ENCODE measurements around the gene KRTAP23-1.

The KRTAP23-1 gene

DNA sequence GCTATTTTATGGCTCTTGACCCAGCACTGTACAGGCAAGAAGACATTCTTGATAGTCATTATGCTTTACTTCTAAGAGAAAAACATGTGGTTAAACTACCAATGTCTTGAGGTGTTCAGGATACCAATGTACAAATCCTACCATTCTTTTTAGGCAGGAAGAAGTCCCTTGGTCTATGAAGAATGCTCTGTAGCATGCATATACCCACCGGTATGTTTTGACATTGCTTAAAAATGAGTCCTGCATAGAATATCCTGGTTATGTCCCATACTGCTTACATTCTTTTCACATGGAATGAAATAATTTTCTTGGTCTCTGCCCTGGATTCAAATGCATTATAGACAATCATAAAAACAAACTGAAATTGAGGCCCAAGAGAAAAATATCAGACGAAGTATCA lies 15.7 kb downstream of the KRTAP23-1 start:
- Histone ChIP-seq H3K4ac (ENCODE audit: low read depth, low read length) (no peak overlapping the region), H3K9ac (ENCODE audit: low read length) (no peak overlapping the region), H4K5ac (ENCODE audit: low read length) (no peak overlapping the region), H3K79me2 (ENCODE audit: control insufficient read depth, insufficient read depth, low read length) (no peaks in the 10 kb centered on the region), H3K79me1 (ENCODE audit: low read length) (no peaks in the 10 kb centered on the region), H3K4me3 (ENCODE audit: low read length) (no peak overlapping the region), H2BK5ac (ENCODE audit: low read length) (no peak overlapping the region), H2BK120ac (ENCODE audit: low read depth, low read length) (no peak overlapping the region), H2AK5ac (ENCODE audit: low read length) (no peak overlapping the region), H3K56ac (ENCODE audit: low read length) (no peak overlapping the region), H3K23ac (ENCODE audit: low read length) (no peak overlapping the region), H3K27ac (ENCODE audit: low read depth, low read length) (no peak overlapping the region), H3K27me3 (ENCODE audit: insufficient read depth, low read length, poor library complexity) (no peaks in the 10 kb centered on the region), H2BK15ac (replicated peaks; ENCODE audit: low read depth) (no peak overlapping the region), H3K4me2 (ENCODE audit: low read length) (no peak overlapping the region), H3K4me1 (ENCODE audit: control insufficient read depth, low read depth, low read length) (no peaks in the 10 kb centered on the region), H3K18ac (ENCODE audit: low read length) (no peak overlapping the region), H3K36me3 (ENCODE audit: control insufficient read depth, insufficient read depth, low read length) (no peaks in the 10 kb centered on the region), H4K8ac (ENCODE audit: low read depth, low read length) (no peak overlapping the region)
- DNase-seq = no peak
- no CpG with 5 or more reads among the region's 2 CpGs for WGBS (ENCODE audit: extremely low coverage, insufficient coverage, low lambda C conversion rate)

DNA sequence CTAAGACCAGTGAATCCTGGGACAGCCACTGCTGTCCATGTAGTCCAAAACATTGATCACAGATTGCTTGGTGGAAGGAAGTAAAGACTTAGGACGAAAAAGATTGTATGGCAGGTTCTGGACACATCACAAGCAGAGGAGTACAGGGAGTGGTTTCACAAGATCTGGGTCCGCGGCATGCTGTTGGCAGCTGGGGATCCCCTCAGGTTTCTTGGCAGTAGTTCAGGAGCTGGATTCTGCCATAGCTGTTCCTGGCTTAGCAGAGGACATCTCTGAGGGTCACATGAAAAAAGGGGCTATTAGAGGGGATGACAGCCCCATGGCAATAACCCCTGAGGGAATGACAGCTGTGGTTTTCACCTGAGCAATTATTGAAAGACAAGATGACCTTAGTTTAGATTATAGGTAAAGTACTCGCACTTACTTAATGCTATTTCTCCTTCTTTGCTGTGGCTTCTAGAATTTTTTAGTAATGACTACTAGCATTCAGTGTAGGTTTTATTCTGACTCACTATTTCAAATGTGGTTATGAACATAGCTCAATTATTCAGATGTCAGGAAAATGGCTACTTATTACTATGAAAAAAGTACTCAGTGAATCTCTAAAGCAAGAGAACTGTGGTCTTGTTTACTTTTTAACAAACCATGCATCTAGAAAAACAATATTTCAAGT lies 19.1 kb downstream of the KRTAP23-1 start:
- H3K4me1 ChIP-seq (ENCODE audit: control insufficient read depth, low read depth, low read length) = no peaks in the 10 kb centered on the region
- H3K9ac ChIP-seq (ENCODE audit: low read length) = no peak overlapping the region
- no CpG with 5 or more reads among the region's 4 CpGs for WGBS (ENCODE audit: extremely low coverage, insufficient coverage, low lambda C conversion rate)
- no peak overlapping the region for H4K5ac ChIP-seq (ENCODE audit: low read length)
- H2BK120ac ChIP-seq (ENCODE audit: low read depth, low read length) = no peak overlapping the region
- no peak overlapping the region for H3K4me2 ChIP-seq (ENCODE audit: low read length)
- no peak overlapping the region for H3K56ac ChIP-seq (ENCODE audit: low read length)
- no peaks in the 10 kb centered on the region for H3K79me1 ChIP-seq (ENCODE audit: low read length)
- no peak overlapping the region for H3K4ac ChIP-seq (ENCODE audit: low read depth, low read length)
- H3K18ac ChIP-seq (ENCODE audit: low read length) = no peak overlapping the region
- no peak for DNase-seq
- H3K23ac ChIP-seq (ENCODE audit: low read length) = no peak overlapping the region
- H3K4me3 ChIP-seq (ENCODE audit: low read length) = no peak overlapping the region
- no peaks in the 10 kb centered on the region for H3K27me3 ChIP-seq (ENCODE audit: insufficient read depth, low read length, poor library complexity)
- no peaks in the 10 kb centered on the region for H3K36me3 ChIP-seq (ENCODE audit: control insufficient read depth, insufficient read depth, low read length)
- no peak overlapping the region for H2BK5ac ChIP-seq (ENCODE audit: low read length)
- H4K8ac ChIP-seq (ENCODE audit: low read depth, low read length) = no peak overlapping the region
- no peaks in the 10 kb centered on the region for H3K79me2 ChIP-seq (ENCODE audit: control insufficient read depth, insufficient read depth, low read length)
- no peak overlapping the region for H2AK5ac ChIP-seq (ENCODE audit: low read length)
- no peak overlapping the region for H2BK15ac ChIP-seq (replicated peaks; ENCODE audit: low read depth)
- H3K27ac ChIP-seq (ENCODE audit: low read depth, low read length) = no peak overlapping the region

GRCh38 chr21:30326390-30326789 lies 22.0 kb downstream of the KRTAP23-1 start:
- no peak overlapping the region for H3K4ac ChIP-seq (ENCODE audit: low read depth, low read length)
- no peak overlapping the region for H2BK120ac ChIP-seq (ENCODE audit: low read depth, low read length)
- H3K23ac ChIP-seq (ENCODE audit: low read length) = no peak overlapping the region

GRCh38 chr21:30320215-30320614 lies 28.2 kb downstream of the KRTAP23-1 start, which contains the start of gene KRTAP26-1:
TSS of gene KRTAP26-1 (minus strand) at chr21:30320315. CDS start at chr21:30320035, 280 bp downstream.
- Histone ChIP-seq H2AK5ac (ENCODE audit: low read length) (no peak within 1 kb of the TSS), H3K56ac (ENCODE audit: low read length) (no peak within 1 kb of the TSS)

More at GRCh38 chr21:30326390-30326789, 22.0 kb downstream of the KRTAP23-1 start:
- H3K56ac ChIP-seq (ENCODE audit: low read length) = no peak overlapping the region
- H3K4me3 ChIP-seq (ENCODE audit: low read length) = no peak overlapping the region
- DNase-seq = no peak
- H3K27me3 ChIP-seq (ENCODE audit: insufficient read depth, low read length, poor library complexity) = no peaks in the 10 kb centered on the region
- H3K79me2 ChIP-seq (ENCODE audit: control insufficient read depth, insufficient read depth, low read length) = no peaks in the 10 kb centered on the region
- no peak overlapping the region for H2BK15ac ChIP-seq (replicated peaks; ENCODE audit: low read depth)
- no peaks in the 10 kb centered on the region for H3K36me3 ChIP-seq (ENCODE audit: control insufficient read depth, insufficient read depth, low read length)
- H3K79me1 ChIP-seq (ENCODE audit: low read length) = no peaks in the 10 kb centered on the region
- no peak overlapping the region for H3K18ac ChIP-seq (ENCODE audit: low read length)
- no peak overlapping the region for H2AK5ac ChIP-seq (ENCODE audit: low read length)
- H3K9ac ChIP-seq (ENCODE audit: low read length) = no peak overlapping the region
- no peak overlapping the region for H2BK5ac ChIP-seq (ENCODE audit: low read length)
- no peak overlapping the region for H3K4me2 ChIP-seq (ENCODE audit: low read length)
- no peak overlapping the region for H4K8ac ChIP-seq (ENCODE audit: low read depth, low read length)
- no peaks in the 10 kb centered on the region for H3K4me1 ChIP-seq (ENCODE audit: control insufficient read depth, low read depth, low read length)
- no peak overlapping the region for H3K27ac ChIP-seq (ENCODE audit: low read depth, low read length)
- no peak overlapping the region for H4K5ac ChIP-seq (ENCODE audit: low read length)

DNA sequence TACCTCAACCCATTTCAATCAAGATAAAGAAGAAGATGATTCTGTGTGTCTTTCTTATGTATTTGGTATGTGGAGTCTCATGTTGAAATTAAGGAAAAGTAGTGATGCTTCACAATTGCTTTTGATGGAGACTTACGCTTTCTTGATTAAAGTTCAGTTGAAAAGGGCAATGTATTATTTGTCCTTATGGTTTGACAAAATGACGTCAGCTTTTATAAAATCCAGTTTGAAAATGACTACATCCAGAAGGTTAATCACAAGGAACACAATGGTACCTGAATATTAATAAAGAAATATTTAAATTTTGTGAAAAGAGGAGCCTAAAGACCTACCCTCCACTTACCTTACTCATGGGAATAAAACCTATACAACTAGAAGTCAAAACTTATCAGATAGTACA lies 32.7 kb downstream of the KRTAP23-1 start:
- no peak overlapping the region for H3K27ac ChIP-seq (ENCODE audit: low read depth, low read length)
- H2BK5ac ChIP-seq (ENCODE audit: low read length) = no peak overlapping the region
- no peak overlapping the region for H3K4ac ChIP-seq (ENCODE audit: low read depth, low read length)
- no peak overlapping the region for H3K23ac ChIP-seq (ENCODE audit: low read length)
- no peak overlapping the region for H3K56ac ChIP-seq (ENCODE audit: low read length)
- H3K79me2 ChIP-seq (ENCODE audit: control insufficient read depth, insufficient read depth, low read length) = no peaks in the 10 kb centered on the region
- DNase-seq = no peak
- H3K4me1 ChIP-seq (ENCODE audit: control insufficient read depth, low read depth, low read length) = no peaks in the 10 kb centered on the region
- no peak overlapping the region for H2AK5ac ChIP-seq (ENCODE audit: low read length)
- no peak overlapping the region for H4K5ac ChIP-seq (ENCODE audit: low read length)
- WGBS (ENCODE audit: extremely low coverage, insufficient coverage, low lambda C conversion rate) = no CpG with 5 or more reads among the region's 2 CpGs
- no peaks in the 10 kb centered on the region for H3K36me3 ChIP-seq (ENCODE audit: control insufficient read depth, insufficient read depth, low read length)
- H3K9ac ChIP-seq (ENCODE audit: low read length) = no peak overlapping the region
- no peak overlapping the region for H2BK120ac ChIP-seq (ENCODE audit: low read depth, low read length)
- no peak overlapping the region for H3K4me3 ChIP-seq (ENCODE audit: low read length)
- H3K4me2 ChIP-seq (ENCODE audit: low read length) = no peak overlapping the region
- H2BK15ac ChIP-seq (replicated peaks; ENCODE audit: low read depth) = no peak overlapping the region
- H3K18ac ChIP-seq (ENCODE audit: low read length) = no peak overlapping the region
- no peak overlapping the region for H4K8ac ChIP-seq (ENCODE audit: low read depth, low read length)
- H3K79me1 ChIP-seq (ENCODE audit: low read length) = no peaks in the 10 kb centered on the region
- no peaks in the 10 kb centered on the region for H3K27me3 ChIP-seq (ENCODE audit: insufficient read depth, low read length, poor library complexity)

More at GRCh38 chr21:30320215-30320614, 28.2 kb downstream of the KRTAP23-1 start, which contains the start of gene KRTAP26-1:
- Histone ChIP-seq H3K18ac (ENCODE audit: low read length) (no peak within 1 kb of the TSS), H2BK5ac (ENCODE audit: low read length) (no peak within 1 kb of the TSS), H3K4me1 (ENCODE audit: control insufficient read depth, low read depth, low read length) (no peaks in the 10 kb centered on the region), H3K27me3 (ENCODE audit: insufficient read depth, low read length, poor library complexity) (no peaks in the 10 kb centered on the region), H3K79me1 (ENCODE audit: low read length) (no peaks in the 10 kb centered on the region), H3K4me2 (ENCODE audit: low read length) (no peak within 1 kb of the TSS), H4K5ac (ENCODE audit: low read length) (no peak within 1 kb of the TSS), H3K79me2 (ENCODE audit: control insufficient read depth, insufficient read depth, low read length) (no peaks in the 10 kb centered on the region), H3K9ac (ENCODE audit: low read length) (no peak within 1 kb of the TSS), H4K8ac (ENCODE audit: low read depth, low read length) (no peak within 1 kb of the TSS), H3K36me3 (ENCODE audit: control insufficient read depth, insufficient read depth, low read length) (no peaks in the 10 kb centered on the region), H3K4ac (ENCODE audit: low read depth, low read length) (no peak within 1 kb of the TSS), H2BK15ac (replicated peaks; ENCODE audit: low read depth) (no peak within 1 kb of the TSS), H3K23ac (ENCODE audit: low read length) (no peak within 1 kb of the TSS), H2BK120ac (ENCODE audit: low read depth, low read length) (no peak within 1 kb of the TSS), H3K27ac (ENCODE audit: low read depth, low read length) (no peak within 1 kb of the TSS), H3K4me3 (ENCODE audit: low read length) (no peak within 1 kb of the TSS)
- no peak for DNase-seq
- WGBS (ENCODE audit: extremely low coverage, insufficient coverage, low lambda C conversion rate) = no CpG with 5 or more reads among the region's 2 CpGs

DNA sequence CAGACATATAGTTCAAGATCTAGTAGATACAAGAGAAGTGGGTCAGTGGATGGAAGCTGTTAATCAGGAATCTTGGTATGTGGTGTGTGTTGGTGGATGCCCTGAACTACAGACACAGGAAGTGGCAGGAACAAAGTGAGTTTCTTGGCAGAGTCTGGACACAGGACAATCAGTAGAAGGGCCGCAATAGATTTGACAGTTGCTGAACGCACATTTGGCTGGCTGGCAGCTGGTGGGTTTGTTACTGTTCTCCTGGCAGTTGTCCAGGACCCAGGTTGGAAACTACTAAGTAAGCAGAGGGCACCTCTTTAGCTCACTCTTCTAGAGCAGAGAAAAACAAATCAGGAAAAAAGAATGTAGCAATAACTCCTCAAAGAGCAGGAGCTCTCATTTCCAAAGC lies 41.5 kb downstream of the KRTAP23-1 start:
- no peak overlapping the region for H3K4ac ChIP-seq (ENCODE audit: low read depth, low read length)
- H3K27me3 ChIP-seq (ENCODE audit: insufficient read depth, low read length, poor library complexity) = no peaks in the 10 kb centered on the region
- no peak overlapping the region for H3K18ac ChIP-seq (ENCODE audit: low read length)
- no peaks in the 10 kb centered on the region for H3K79me1 ChIP-seq (ENCODE audit: low read length)
- no peaks in the 10 kb centered on the region for H3K79me2 ChIP-seq (ENCODE audit: control insufficient read depth, insufficient read depth, low read length)
- H3K4me2 ChIP-seq (ENCODE audit: low read length) = no peak overlapping the region
- H3K9ac ChIP-seq (ENCODE audit: low read length) = no peak overlapping the region
- no peak overlapping the region for H2BK15ac ChIP-seq (replicated peaks; ENCODE audit: low read depth)
- H3K27ac ChIP-seq (ENCODE audit: low read depth, low read length) = no peak overlapping the region
- no peak overlapping the region for H3K56ac ChIP-seq (ENCODE audit: low read length)
- H3K4me3 ChIP-seq (ENCODE audit: low read length) = no peak overlapping the region
- no CpG with 5 or more reads among the region's 2 CpGs for WGBS (ENCODE audit: extremely low coverage, insufficient coverage, low lambda C conversion rate)
- no peaks in the 10 kb centered on the region for H3K36me3 ChIP-seq (ENCODE audit: control insufficient read depth, insufficient read depth, low read length)
- no peaks in the 10 kb centered on the region for H3K4me1 ChIP-seq (ENCODE audit: control insufficient read depth, low read depth, low read length)
- DNase-seq = no peak
- no peak overlapping the region for H2AK5ac ChIP-seq (ENCODE audit: low read length)
- H4K8ac ChIP-seq (ENCODE audit: low read depth, low read length) = no peak overlapping the region
- no peak overlapping the region for H4K5ac ChIP-seq (ENCODE audit: low read length)
- H2BK5ac ChIP-seq (ENCODE audit: low read length) = no peak overlapping the region
- no peak overlapping the region for H2BK120ac ChIP-seq (ENCODE audit: low read depth, low read length)
- H3K23ac ChIP-seq (ENCODE audit: low read length) = no peak overlapping the region
